Panc1 (cell line): ENCODE measurements around the gene FOSB.

Source experiments
- CTCF ChIP-seq: fragments of 450-650 bp; IDR thresholded peaks from 2 replicates; pipeline ENCODE4 v1.5.1; 2017; ENCODE audit warnings: mild to moderate bottlenecking
- POLR2AphosphoS5 ChIP-seq: IDR thresholded peaks from 2 replicates; pipeline ENCODE4 v1.6.1; 2012; ENCODE audit warnings: mild to moderate bottlenecking, low read depth, low read length, moderate library complexity
- REST ChIP-seq, 2 experiments: IDR thresholded peaks; 2 replicates each; pipeline ENCODE4 v1.6.1; 2011 to 2012; ENCODE audit warnings: low read depth in 2 of 2, control low read depth in 1 of 2, low read length in 1 of 2, mild to moderate bottlenecking in 1 of 2, moderate library complexity in 1 of 2; ENCODE audit not compliant: insufficient read depth in 1 of 2
- SIN3A ChIP-seq: IDR thresholded peaks from 2 replicates; pipeline ENCODE4 v1.6.1; 2012; ENCODE audit warnings: low read depth, mild to moderate bottlenecking, low read length, moderate library complexity, borderline replicate concordance; ENCODE audit not compliant: insufficient read depth
- TCF7L2 ChIP-seq: IDR thresholded peaks from 2 replicates; pipeline ENCODE4 v1.6.1; 2011; ENCODE audit warnings: mild to moderate bottlenecking, low read depth, low read length, inconsistent platforms

GRCh38 chr19:45445139-45445538 lies 22.7 kb upstream of the FOSB start:
- TF ChIP-seq CTCF, result no peak
- TF ChIP-seq SIN3A, result no peak
- no peak for TF ChIP-seq TCF7L2
- TF ChIP-seq POLR2AphosphoS5, result no peak
- TF ChIP-seq REST (IDR thresholded peaks at IDR 0.05; ENCODE audit: insufficient read depth in 1 of 2, low read depth in 2 of 2, low read length in 1 of 2), result no peak
